HCT116 (cell line): ENCODE measurements around the gene GSC. TPM values are rescaled to one million over a fixed set of nuclear protein-coding genes. Genes with fewer than 3 reads are reported as not detected.

Experiments
- ATAC-seq: fragments of 200-7000 bp; cut with Tn5 transposase; 2 replicates; pipeline ENCODE4 v1.9.1; 2020; ENCODE audit warnings: mild to moderate bottlenecking, moderate library complexity
- BruUV-seq: library from RNA; stranded (reverse); fragments of 400-500 nt; replicated peaks from 2 replicates; lab custom pipeline; 2021; lab: Mats Ljungman, UMichigan
- CTCF ChIA-PET: fragments of 300-600 bp; sonication (Branson Sonifier 250); formaldehyde crosslinking; loops from one replicate; lab custom pipeline; 2021; ENCODE audit warnings: antibody characterized with exemption; lab: Charles Lee
- POLR2A ChIA-PET: fragments of 300-600, 350-600 bp; sonication (Branson Sonifier 250); formaldehyde crosslinking; loops from one replicate; lab custom pipeline; 2021; ENCODE audit warnings: antibody characterized with exemption; lab: Charles Lee
- RAD21 ChIA-PET, 2 experiments: fragments of 300-600 bp; sonication (Branson Sonifier 250); formaldehyde crosslinking; loops; one replicate each; lab custom pipeline; 2023; ENCODE audit warnings: low total read pairs in 2 of 2; ENCODE audit not compliant: uncharacterized antibody in 2 of 2, unreplicated experiment in 2 of 2, low non-redundant PET in 1 of 2; lab: Charles Lee
- DNase-seq: peaks from one replicate; pipeline ENCODE4 v3.0.0-alpha.2; 2010; ENCODE audit warnings: low read depth, low spot score
- H2AFZ ChIP-seq: fragments of 200-600 bp; shearing (Covaris generic), sonication (generic); 2 replicates; pipeline ENCODE4 v1.6.1; 2017; ENCODE audit warnings: low read depth, mixed run types, mixed read lengths, antibody characterized with exemption, low read length; ENCODE audit not compliant: poor library complexity, severe bottlenecking
- H3K27ac ChIP-seq: 2 replicates; pipeline ENCODE4 v1.5.1; 2012; ENCODE audit warnings: low read depth, low read length
- H3K27me3 ChIP-seq: fragments of 200-600 bp; sonication (generic); 2 replicates; pipeline ENCODE4 v1.6.1; 2016; ENCODE audit warnings: mixed run types, low read length, mixed read lengths; ENCODE audit not compliant: insufficient read depth
- H3K36me3 ChIP-seq, 2 experiments: fragments of 200-500 bp in 1 of 2; fragments of 200-600 bp in 1 of 2; sonication (Bioruptor generic) in 1 of 2; sonication (generic) in 1 of 2; 2 replicates each; pipeline versions ENCODE4 v1.5.1 to v1.6.1; 2014 to 2016; ENCODE audit warnings: low read length in 2 of 2, inconsistent platforms in 1 of 2, mixed read lengths in 1 of 2, mixed run types in 1 of 2; ENCODE audit not compliant: insufficient read depth in 2 of 2, control insufficient read depth in 1 of 2
- H3K4me1 ChIP-seq, 2 experiments: fragments of 200-600 bp in 1 of 2; sonication (generic) in 1 of 2; 2 replicates each; pipeline versions ENCODE4 v1.5.1 to v1.6.1; 2012 to 2017; ENCODE audit warnings: low read length in 2 of 2, inconsistent platforms in 1 of 2, mild to moderate bottlenecking in 1 of 2, mixed read lengths in 1 of 2, mixed run types in 1 of 2, moderate library complexity in 1 of 2; ENCODE audit not compliant: insufficient read depth in 2 of 2, control insufficient read depth in 1 of 2
- H3K4me2 ChIP-seq: fragments of 200-600 bp; sonication (generic); 2 replicates; pipeline ENCODE4 v1.6.1; 2017; ENCODE audit warnings: mixed run types, low read length, mixed read lengths
- H3K4me3 ChIP-seq, 2 experiments: fragments of 200-600 bp in 1 of 2; sonication (generic) in 1 of 2; replicated peaks in 1 of 2; 2 replicates each; pipeline ENCODE4 v1.5.1; 2011 to 2016; ENCODE audit warnings: low read length in 2 of 2, control low read depth in 1 of 2, low read depth in 1 of 2, mild to moderate bottlenecking in 1 of 2, mixed read lengths in 1 of 2, mixed run types in 1 of 2
- H3K79me2 ChIP-seq: fragments of 200-600 bp; sonication (generic); 2 replicates; pipeline ENCODE4 v1.6.1; 2017; ENCODE audit warnings: mild to moderate bottlenecking, mixed run types, low read length, moderate library complexity, mixed read lengths; ENCODE audit not compliant: insufficient read depth
- H3K9ac ChIP-seq: fragments of 200-600 bp; sonication (generic); 2 replicates; pipeline ENCODE4 v1.6.1; 2016; ENCODE audit warnings: low read length, mixed read lengths
- H3K9me2 ChIP-seq: fragments of 200-600 bp; sonication (generic), shearing (Covaris generic); 2 replicates; pipeline ENCODE4 v1.6.1; 2017; ENCODE audit warnings: mixed run types, mild to moderate bottlenecking, moderate library complexity; ENCODE audit not compliant: insufficient read depth
- H3K9me3 ChIP-seq, 2 experiments: fragments of 200-500 bp in 1 of 2; fragments of 200-600 bp in 1 of 2; sonication (Bioruptor generic) in 1 of 2; sonication (generic) in 1 of 2; 2 replicates each; pipeline ENCODE4 v1.6.1; 2014 to 2017; ENCODE audit warnings: low read length in 2 of 2, mixed read lengths in 2 of 2, inconsistent platforms in 1 of 2, low read depth in 1 of 2, mild to moderate bottlenecking in 1 of 2, mixed run types in 1 of 2, moderate library complexity in 1 of 2; ENCODE audit not compliant: control insufficient read depth in 1 of 2, insufficient read depth in 1 of 2
- H4K20me1 ChIP-seq: fragments of 200-600 bp; sonication (generic), shearing (Covaris generic); 2 replicates; pipeline ENCODE4 v1.6.1; 2017; ENCODE audit warnings: mixed run types, mild to moderate bottlenecking, moderate library complexity; ENCODE audit not compliant: insufficient read depth
- ATF3 ChIP-seq: IDR thresholded peaks from 2 replicates; pipeline ENCODE4 v1.6.1; 2012
- CBX3 ChIP-seq: IDR thresholded peaks from 2 replicates; pipeline ENCODE4 v1.6.1; 2012; ENCODE audit warnings: low read depth
- CEBPB ChIP-seq: IDR thresholded peaks from 2 replicates; pipeline ENCODE4 v1.6.1; 2012; ENCODE audit warnings: low read depth
- EGR1 ChIP-seq: IDR thresholded peaks from 2 replicates; pipeline ENCODE4 v1.6.1; 2012; ENCODE audit warnings: low read depth
- ELF1 ChIP-seq: IDR thresholded peaks from 2 replicates; pipeline ENCODE4 v1.6.1; 2012; ENCODE audit warnings: low read depth, borderline replicate concordance
- EZH2 ChIP-seq: fragments of 200-600 bp; sonication (generic); IDR thresholded peaks from 2 replicates; pipeline ENCODE4 v1.6.1; 2017; ENCODE audit warnings: antibody characterized with exemption, mixed run types
- EZH2phosphoT487 ChIP-seq: fragments of 200-600 bp; IDR thresholded peaks from 2 replicates; pipeline ENCODE4 v1.6.1; 2018; ENCODE audit warnings: antibody characterized with exemption, borderline replicate concordance
- FOSL1 ChIP-seq: IDR thresholded peaks from 2 replicates; pipeline ENCODE4 v1.6.1; 2012; ENCODE audit warnings: low read depth
- JUND ChIP-seq: IDR thresholded peaks from 2 replicates; pipeline ENCODE4 v1.6.1; 2012
- MAX ChIP-seq: IDR thresholded peaks from 2 replicates; pipeline ENCODE4 v1.6.1; 2012
- POLR2A ChIP-seq: IDR thresholded peaks from 2 replicates; pipeline ENCODE4 v1.7.0; 2011; ENCODE audit warnings: borderline replicate concordance; ENCODE audit not compliant: insufficient read depth, insufficient read length; ENCODE audit errors: extremely low read depth
- SIN3A ChIP-seq: IDR thresholded peaks from 2 replicates; pipeline ENCODE4 v1.6.1; 2012; ENCODE audit warnings: low read depth
- SRF ChIP-seq: IDR thresholded peaks from 2 replicates; pipeline ENCODE4 v1.6.1; 2012; ENCODE audit warnings: low read depth
- TCF7L2 ChIP-seq: IDR thresholded peaks from 2 replicates; pipeline ENCODE4 v1.7.0; 2011; ENCODE audit warnings: borderline replicate concordance, inconsistent platforms; ENCODE audit not compliant: insufficient read depth, insufficient read length; ENCODE audit errors: extremely low read depth
- YY1 ChIP-seq: IDR thresholded peaks from 2 replicates; pipeline ENCODE4 v1.6.1; 2011; ENCODE audit warnings: low read length, low read depth, moderate library complexity, mild to moderate bottlenecking; ENCODE audit not compliant: insufficient replicate concordance; ENCODE audit errors: extremely low read depth
- ZFX ChIP-seq: fragments of 450-650 bp; IDR thresholded peaks from 2 replicates; pipeline ENCODE4 v1.6.1; 2017
- ZNF274 ChIP-seq: fragments of 200-500 bp; sonication (Bioruptor generic); IDR thresholded peaks from 2 replicates; pipeline ENCODE4 v1.6.1; 2014; ENCODE audit warnings: mild to moderate bottlenecking, low read depth, low read length, inconsistent platforms
- intact Hi-C: fragments of 100-400 bp; cut with micrococcal nuclease; formaldehyde crosslinking; loops from 2 replicates; pipeline ENCODE4 v1.10.0; 2022
- total RNA-seq: library from RNA; stranded (reverse); gene quantifications from one replicate; pipeline ENCODE4 v1.2.1, GENCODE V29; 2021; ENCODE audit not compliant: unreplicated experiment
- TF ChIP-seq, protein P1 (sequence below): IDR thresholded peaks from 2 replicates; pipeline ENCODE4 v1.6.1; 2012; ENCODE audit warnings: low read depth
- TF ChIP-seq, protein P2 (sequence below): IDR thresholded peaks from 2 replicates; pipeline ENCODE4 v1.6.1; 2011; ENCODE audit warnings: mild to moderate bottlenecking, low read length, moderate library complexity; ENCODE audit not compliant: insufficient replicate concordance; ENCODE audit errors: extremely low read depth

The GSC gene
- total RNA-seq, 1 experiment from 2014 or later, result not detected

DNA sequence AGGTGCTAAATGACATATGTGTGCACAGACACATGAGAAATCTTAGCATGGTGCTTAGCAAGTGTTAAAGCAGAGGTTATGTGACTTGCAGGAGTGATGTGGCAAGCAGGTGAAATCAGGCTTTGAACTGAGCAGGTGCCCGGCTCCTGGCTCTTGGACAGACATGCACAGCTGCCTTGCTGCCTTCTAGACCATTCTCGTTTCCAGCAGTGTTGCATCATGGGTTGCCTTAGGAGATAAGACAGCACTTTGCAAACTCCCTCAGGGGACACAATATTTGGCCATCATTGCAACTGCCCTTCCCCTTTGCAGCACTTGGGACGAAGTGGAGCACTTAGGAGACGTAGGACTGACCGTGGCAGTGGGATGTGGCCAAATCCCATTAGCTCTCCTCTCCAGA is 17.2 kb upstream of the GSC start:
- H2AFZ ChIP-seq, result no peak overlapping the region
- ChIA-PET RAD21 (no interaction called here), POLR2A (no interaction called here)

More for the DNA sequence above, 17.2 kb upstream of the GSC start:
- H3K4me2 ChIP-seq, result no peak overlapping the region
- H3K4me3 ChIP-seq, result no peak overlapping the region
- no TSS peak for BruUV-seq
- no peak overlapping the region for H3K9ac ChIP-seq
- H3K27me3 ChIP-seq, result no peaks in the 10 kb centered on the region
- no peak for ATAC-seq
- no peaks in the 10 kb centered on the region for H3K79me2 ChIP-seq
- no peak overlapping the region for H3K27ac ChIP-seq
- H3K36me3 ChIP-seq, result no peaks in the 10 kb centered on the region
- CTCF ChIA-PET, result no interaction called here
- no peaks in the 10 kb centered on the region for H4K20me1 ChIP-seq
- no peaks in the 10 kb centered on the region for H3K4me1 ChIP-seq
- H3K9me3 ChIP-seq, result no peaks in the 10 kb centered on the region
- DNase-seq, result no peak
- no peaks in the 10 kb centered on the region for H3K9me2 ChIP-seq
- intact Hi-C loops, result no loop called here
- TF ChIP-seq POLR2A (no peak), ELF1 (no peak), EZH2phosphoT487 (no peak), CEBPB (no peak), EZH2 (no peak), YY1 (no peak), SIN3A (no peak), SRF (no peak), ATF3 (no peak), MAX (no peak), ZNF274 (no peak), CBX3 (no peak), FOSL1 (no peak), ZFX (no peak), JUND (no peak), TCF7L2 (no peak), EGR1 (no peak)
- TF ChIP-seq, protein P1, sequence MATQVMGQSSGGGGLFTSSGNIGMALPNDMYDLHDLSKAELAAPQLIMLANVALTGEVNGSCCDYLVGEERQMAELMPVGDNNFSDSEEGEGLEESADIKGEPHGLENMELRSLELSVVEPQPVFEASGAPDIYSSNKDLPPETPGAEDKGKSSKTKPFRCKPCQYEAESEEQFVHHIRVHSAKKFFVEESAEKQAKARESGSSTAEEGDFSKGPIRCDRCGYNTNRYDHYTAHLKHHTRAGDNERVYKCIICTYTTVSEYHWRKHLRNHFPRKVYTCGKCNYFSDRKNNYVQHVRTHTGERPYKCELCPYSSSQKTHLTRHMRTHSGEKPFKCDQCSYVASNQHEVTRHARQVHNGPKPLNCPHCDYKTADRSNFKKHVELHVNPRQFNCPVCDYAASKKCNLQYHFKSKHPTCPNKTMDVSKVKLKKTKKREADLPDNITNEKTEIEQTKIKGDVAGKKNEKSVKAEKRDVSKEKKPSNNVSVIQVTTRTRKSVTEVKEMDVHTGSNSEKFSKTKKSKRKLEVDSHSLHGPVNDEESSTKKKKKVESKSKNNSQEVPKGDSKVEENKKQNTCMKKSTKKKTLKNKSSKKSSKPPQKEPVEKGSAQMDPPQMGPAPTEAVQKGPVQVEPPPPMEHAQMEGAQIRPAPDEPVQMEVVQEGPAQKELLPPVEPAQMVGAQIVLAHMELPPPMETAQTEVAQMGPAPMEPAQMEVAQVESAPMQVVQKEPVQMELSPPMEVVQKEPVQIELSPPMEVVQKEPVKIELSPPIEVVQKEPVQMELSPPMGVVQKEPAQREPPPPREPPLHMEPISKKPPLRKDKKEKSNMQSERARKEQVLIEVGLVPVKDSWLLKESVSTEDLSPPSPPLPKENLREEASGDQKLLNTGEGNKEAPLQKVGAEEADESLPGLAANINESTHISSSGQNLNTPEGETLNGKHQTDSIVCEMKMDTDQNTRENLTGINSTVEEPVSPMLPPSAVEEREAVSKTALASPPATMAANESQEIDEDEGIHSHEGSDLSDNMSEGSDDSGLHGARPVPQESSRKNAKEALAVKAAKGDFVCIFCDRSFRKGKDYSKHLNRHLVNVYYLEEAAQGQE, result no peak
- TF ChIP-seq, protein P2, sequence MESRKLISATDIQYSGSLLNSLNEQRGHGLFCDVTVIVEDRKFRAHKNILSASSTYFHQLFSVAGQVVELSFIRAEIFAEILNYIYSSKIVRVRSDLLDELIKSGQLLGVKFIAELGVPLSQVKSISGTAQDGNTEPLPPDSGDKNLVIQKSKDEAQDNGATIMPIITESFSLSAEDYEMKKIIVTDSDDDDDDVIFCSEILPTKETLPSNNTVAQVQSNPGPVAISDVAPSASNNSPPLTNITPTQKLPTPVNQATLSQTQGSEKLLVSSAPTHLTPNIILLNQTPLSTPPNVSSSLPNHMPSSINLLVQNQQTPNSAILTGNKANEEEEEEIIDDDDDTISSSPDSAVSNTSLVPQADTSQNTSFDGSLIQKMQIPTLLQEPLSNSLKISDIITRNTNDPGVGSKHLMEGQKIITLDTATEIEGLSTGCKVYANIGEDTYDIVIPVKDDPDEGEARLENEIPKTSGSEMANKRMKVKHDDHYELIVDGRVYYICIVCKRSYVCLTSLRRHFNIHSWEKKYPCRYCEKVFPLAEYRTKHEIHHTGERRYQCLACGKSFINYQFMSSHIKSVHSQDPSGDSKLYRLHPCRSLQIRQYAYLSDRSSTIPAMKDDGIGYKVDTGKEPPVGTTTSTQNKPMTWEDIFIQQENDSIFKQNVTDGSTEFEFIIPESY, result no peak
